ENCODE measurements around the gene MFAP2. TPM values are rescaled to one million over a fixed set of nuclear protein-coding genes. Genes with fewer than 3 reads are reported as not detected.

MFAP2 gene
- total RNA-seq = 0.45 TPM

DNA sequence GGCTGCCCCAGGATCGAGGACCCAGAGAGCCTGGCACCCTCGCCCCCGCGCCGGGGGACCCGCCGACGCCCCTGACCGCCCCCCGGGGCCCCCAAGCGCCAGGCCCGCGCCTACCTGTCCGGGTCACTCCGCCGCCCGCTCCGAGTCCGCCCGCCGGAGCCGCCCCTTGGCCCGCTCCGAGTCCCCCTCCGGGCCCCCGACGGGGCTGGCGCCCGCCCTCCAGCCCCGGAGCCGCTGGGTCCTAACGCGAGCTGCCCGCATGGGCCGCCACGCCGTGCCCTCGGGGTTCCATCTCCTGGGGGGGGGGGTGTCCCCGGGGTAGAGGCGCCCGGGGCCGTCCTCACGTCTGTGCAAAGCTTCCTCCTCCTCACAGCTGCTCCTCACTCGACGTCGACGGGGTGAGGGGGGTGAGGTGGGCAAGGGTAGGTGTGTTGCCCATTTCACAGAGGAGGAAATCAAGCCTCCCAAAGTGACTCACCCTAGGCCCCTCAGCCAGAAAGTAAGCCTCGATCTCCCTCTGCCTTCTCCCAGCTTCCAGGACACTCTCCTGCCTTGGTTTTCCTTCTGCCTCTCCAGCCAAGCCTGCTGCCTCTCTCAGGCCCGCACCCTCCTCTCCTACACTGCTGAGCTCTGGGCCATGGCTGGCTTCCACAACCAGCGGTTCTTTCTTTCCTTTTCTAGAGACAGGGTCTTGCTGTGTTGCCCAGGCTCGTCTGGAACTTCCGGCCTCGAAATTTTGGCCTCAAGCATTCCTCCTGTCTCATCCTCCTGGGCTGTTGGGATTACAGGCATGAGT, at the start of gene MFAP2:
TSS of gene MFAP2 (minus strand) at position 148 of the 796 bp plus-strand sequence. CDS start 2,347 bp downstream, outside the sequence.
- DNase-seq (ENCODE audit: low spot score) (no peak), ATAC-seq (no peak)

DNA sequence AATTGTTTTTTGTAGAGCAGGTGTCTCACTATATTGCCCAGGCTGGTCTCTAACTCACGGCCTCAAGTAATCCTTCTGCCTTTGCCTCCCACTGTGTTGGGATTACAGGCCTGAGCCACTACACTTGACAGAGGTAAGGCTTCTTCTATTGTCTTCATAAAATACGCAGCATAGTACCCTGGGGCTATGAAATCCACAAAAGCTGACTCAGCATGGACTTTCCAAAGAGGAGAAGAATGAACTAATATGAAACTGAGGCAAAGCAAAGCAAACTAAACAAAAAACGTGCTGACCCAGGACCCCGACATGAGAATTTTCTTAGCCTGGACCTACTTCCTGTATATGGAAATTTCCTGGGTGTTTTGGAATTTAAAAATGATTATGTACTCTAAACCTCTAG, 49.8 kb upstream of the MFAP2 start:
- ATAC-seq = no peak
- DNase-seq (ENCODE audit: low spot score) = no peak

GRCh38 chr1:17028662-17029188, 48.3 kb upstream of the MFAP2 start:
- ATAC-seq (peak; percentile 36), DNase-seq (ENCODE audit: low spot score) (no peak)

GRCh38 chr1:17027900-17028299, 47.5 kb upstream of the MFAP2 start:
- DNase-seq (ENCODE audit: low spot score) (no peak), ATAC-seq (peak; percentile 62)

- DNase-seq (ENCODE audit: low spot score) (no peak), ATAC-seq (peak; percentile 54)
Observed at GRCh38 chr1:17027403-17027802, 47.0 kb upstream of the MFAP2 start.

GRCh38 chr1:17024721-17025120, 44.3 kb upstream of the MFAP2 start:
- DNase-seq (ENCODE audit: low spot score) (no peak), ATAC-seq (no peak)

DNA sequence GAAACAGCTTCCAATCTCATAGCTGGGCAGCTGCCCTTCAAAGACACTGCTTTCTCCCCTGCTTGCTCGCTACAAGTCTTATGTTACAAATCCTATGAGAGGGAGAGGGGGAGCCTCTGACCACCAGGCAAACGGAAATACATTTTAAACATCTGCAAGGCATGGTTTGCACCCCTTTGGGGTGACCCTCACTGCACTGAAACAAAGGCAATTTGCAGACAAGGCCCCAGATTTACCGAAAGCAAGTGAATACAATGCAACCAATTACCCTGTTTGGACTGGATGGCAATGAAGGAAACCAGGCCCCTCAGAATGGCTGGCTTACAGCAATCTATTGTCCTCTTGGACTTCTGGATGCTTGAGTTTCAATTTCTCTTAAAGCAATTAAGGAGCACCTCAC, 43.2 kb upstream of the MFAP2 start:
- DNase-seq (ENCODE audit: low spot score) (no peak), ATAC-seq (no peak)

DNA sequence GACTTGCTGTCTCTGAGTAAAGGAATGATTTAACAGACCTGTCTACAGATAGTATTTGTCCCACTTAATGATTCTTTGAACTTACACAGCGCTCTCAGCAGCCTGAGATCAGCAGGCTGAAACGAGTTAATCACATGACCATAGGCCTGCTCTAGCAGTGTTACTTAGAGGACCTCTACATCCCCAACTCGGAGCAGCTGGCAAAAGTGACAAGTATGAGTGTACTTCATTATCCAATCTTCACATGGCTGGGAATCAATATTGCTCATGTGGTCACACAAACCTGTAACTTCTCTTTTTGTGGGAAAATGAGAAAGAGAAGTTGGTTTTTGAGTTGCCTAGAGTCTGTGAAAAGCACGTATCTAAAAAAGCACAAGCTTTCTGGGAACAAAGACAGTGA, 42.7 kb upstream of the MFAP2 start:
- ATAC-seq (no peak), DNase-seq (ENCODE audit: low spot score) (no peak)

- ATAC-seq = no peak
- DNase-seq (ENCODE audit: low spot score) = no peak
Observed at GRCh38 chr1:17021896-17022295, 41.5 kb upstream of the MFAP2 start.

DNA sequence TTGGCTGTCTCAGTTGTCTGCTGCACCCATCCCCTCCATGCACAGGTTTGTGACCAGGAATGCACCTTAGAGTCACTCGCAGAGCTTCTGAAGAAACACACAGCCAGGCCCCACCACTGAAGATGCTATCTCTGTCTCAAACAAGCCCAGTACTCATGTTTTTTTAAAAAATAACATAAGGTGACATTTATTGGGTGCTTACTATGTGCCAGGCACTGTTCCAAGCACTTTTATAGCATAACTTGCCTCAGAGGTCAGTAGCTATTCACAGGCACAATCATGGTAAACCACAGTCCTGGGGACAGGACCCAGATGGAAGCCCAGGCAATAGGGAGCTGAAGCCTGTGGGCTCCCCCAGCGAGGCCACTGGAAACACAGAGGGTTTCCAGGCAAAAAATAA, 40.1 kb upstream of the MFAP2 start:
- no peak for DNase-seq (ENCODE audit: low spot score)
- ATAC-seq = no peak

- ATAC-seq (no peak), DNase-seq (ENCODE audit: low spot score) (no peak)
Observed at GRCh38 chr1:17018849-17019248, 38.4 kb upstream of the MFAP2 start.

DNA sequence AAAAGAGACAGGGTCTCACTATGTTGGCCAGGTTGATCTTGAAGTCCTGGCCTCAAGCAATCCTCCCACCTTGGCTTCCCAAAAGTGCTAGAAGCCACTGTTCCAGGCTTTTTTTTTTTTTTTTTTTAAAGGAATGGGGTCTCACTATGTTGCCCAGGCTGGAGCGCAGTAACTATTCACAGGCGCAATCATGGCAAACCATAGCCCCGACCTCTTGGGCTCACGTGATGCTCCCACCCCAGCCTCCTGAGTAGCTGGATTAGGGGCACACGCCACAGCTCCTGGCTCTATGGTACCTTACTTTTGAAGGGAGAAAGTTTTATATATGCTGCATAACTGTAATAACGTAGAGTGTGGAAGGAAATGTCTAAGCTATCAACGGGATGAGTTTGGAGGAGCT, 37.0 kb upstream of the MFAP2 start:
- DNase-seq (ENCODE audit: low spot score) (no peak), ATAC-seq (no peak)

- ATAC-seq (no peak), DNase-seq (ENCODE audit: low spot score) (no peak)
Observed at GRCh38 chr1:17016317-17016661, 35.9 kb upstream of the MFAP2 start.

- no peak for ATAC-seq
- DNase-seq (ENCODE audit: low spot score) = no peak
Observed at GRCh38 chr1:17014671-17015567, 34.5 kb upstream of the MFAP2 start.

GRCh38 chr1:17013491-17014320, 33.3 kb upstream of the MFAP2 start:
- DNase-seq (ENCODE audit: low spot score) (no peak), ATAC-seq (no peak)

- DNase-seq (ENCODE audit: low spot score) (no peak), ATAC-seq (no peak)
Observed at GRCh38 chr1:17012775-17013490, 32.5 kb upstream of the MFAP2 start.

DNA sequence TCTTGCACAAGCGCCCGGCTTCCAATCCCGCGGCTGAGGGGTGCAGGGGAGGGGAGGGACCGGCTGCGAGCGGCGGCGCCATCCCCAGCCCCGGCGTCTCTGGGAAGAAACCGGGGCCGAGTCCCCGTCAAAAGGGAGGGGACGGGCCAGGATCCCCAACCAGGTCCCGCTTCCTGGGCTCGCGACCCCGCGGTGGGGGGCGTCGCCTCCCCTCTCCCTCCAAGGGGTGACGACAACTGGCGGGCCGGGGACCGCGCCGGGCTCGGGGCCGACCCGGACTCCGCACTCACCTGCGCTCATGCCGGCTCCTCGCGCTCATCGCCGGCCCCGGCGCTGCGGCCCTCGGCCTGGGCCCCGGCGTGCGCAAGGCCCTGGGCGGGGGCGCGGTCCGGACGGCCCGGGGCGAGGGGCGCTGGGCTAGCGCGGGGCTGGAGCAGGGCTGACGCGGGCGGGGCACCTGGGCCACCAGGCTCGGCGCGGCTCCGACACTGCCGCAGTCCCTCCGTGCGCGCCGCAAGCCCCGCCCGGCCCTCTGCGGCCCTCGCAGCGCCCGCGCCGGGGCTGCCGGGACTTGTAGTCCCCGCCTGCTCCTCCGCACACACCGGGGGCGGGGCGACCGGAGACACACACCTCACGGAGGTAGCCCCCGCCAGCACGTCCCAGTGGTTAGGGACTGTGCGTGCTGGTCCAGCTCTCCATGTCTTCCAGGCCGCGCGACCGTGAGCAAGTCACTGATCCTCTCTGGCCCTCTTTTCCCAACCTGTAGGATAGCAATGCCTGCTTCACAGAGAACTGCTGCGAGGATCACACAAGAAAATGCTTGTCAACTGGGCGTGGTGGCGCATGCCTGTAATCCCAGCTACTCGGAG, 31.3 kb upstream of the MFAP2 start, which contains the start of gene ATP13A2:
TSS of gene ATP13A2 (minus strand) at position 490 of the 869 bp plus-strand sequence. CDS start at position 300, 190 bp downstream.
- ATAC-seq = peak; percentile 98
- DNase-seq (ENCODE audit: low spot score) = peak; percentile 85

DNA sequence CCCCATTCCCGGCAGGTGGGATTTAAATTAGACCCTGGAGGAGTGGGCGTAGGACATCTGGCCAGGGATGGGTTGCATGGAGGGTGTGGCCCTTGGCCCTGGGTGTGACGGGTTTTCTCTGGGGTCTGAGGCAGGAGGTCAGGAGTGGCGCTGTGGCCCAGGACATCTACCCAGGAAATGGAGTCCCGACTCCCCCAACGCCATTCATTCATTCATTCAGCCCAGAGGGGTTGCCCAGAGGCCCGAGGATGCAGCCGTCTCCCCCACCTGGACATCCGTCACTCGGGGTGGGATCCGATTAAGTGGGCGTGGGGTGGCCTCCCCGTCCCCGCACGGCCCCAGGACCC, 30.6 kb upstream of the MFAP2 start:
- no peak for ATAC-seq

GRCh38 chr1:17009706-17010105, 29.3 kb upstream of the MFAP2 start:
- ATAC-seq = no peak
- no peak for DNase-seq (ENCODE audit: low spot score)

More for the DNA sequence above, 30.6 kb upstream of the MFAP2 start:
- DNase-seq (ENCODE audit: low spot score) = no peak

Measured in left lobe of liver (tissue), 2 donors.